Kidney (tissue), 14 donors: ENCODE results near the gene MAVS. TPM values are rescaled to one million over a fixed set of nuclear protein-coding genes. Genes with fewer than 3 reads are reported as not detected.

Source experiments
- DNase-seq, 5 donors: peaks; one replicate each; pipeline ENCODE4 v3.0.0-alpha.2; 2013 to 2020
- FAIRE-seq: peaks from 2 replicates; lab custom pipeline; 2012; peaks lifted over from hg19 to GRCh38; lab: Jason Lieb, UNC
- H3K27ac ChIP-seq, 2 donors: one replicate each; pipeline ENCODE4 v1.7.0; 2013; ENCODE audit warnings: low read depth in 2 of 2, low read length in 2 of 2, inconsistent platforms in 1 of 2
- H3K27me3 ChIP-seq: one replicate; pipeline ENCODE4 v1.7.1; 2013; ENCODE audit warnings: low read length, inconsistent platforms; ENCODE audit not compliant: control insufficient read depth, insufficient read depth
- H3K36me3 ChIP-seq, 3 donors: one replicate each; pipeline versions ENCODE4 v1.7.0 to v1.7.1; 2013; ENCODE audit warnings: low read length in 3 of 3, control low read depth in 1 of 3, inconsistent platforms in 1 of 3; ENCODE audit not compliant: insufficient read depth in 3 of 3, control insufficient read depth in 2 of 3
- H3K4me1 ChIP-seq, 3 donors: one replicate each; pipeline versions ENCODE4 v1.7.0 to v1.7.1; 2013; ENCODE audit warnings: low read length in 3 of 3, inconsistent platforms in 1 of 3, low read depth in 1 of 3; ENCODE audit not compliant: control insufficient read depth in 2 of 3, insufficient read depth in 2 of 3
- H3K4me3 ChIP-seq, 3 donors: one replicate each; pipeline versions ENCODE4 v1.7.0 to v1.8.1; 2013; ENCODE audit warnings: low read length in 3 of 3, control low read depth in 1 of 3, inconsistent platforms in 1 of 3
- H3K9ac ChIP-seq, 3 donors: one replicate each; pipeline versions ENCODE4 v1.7.0 to v1.7.1; 2013; ENCODE audit warnings: low read length in 3 of 3, control low read depth in 1 of 3, inconsistent platforms in 1 of 3
- H3K9me3 ChIP-seq, 3 donors: one replicate each; pipeline versions ENCODE4 v1.7.0 to v1.7.1; 2013; ENCODE audit warnings: low read length in 3 of 3, control low read depth in 1 of 3, inconsistent platforms in 1 of 3; ENCODE audit not compliant: control insufficient read depth in 2 of 3, insufficient read depth in 1 of 3
- CTCF ChIP-seq: IDR thresholded peaks from 3 replicates; pipeline ENCODE4 v1.5.1; 2012; ENCODE audit warnings: mild to moderate bottlenecking, moderate library complexity, borderline replicate concordance; ENCODE audit not compliant: insufficient read depth; ENCODE audit errors: extremely low read depth
- intact Hi-C: fragments of 100-400 bp; cut with DNase I; formaldehyde crosslinking; loops from one replicate; pipeline ENCODE4 v1.11.1; 2022
- polyA plus RNA-seq: library from polyadenylated mRNA; stranded (reverse); fragments of 350-450 nt; fragmentation: Illumina TruSeq; extraction: RNeasy Lipid Tissue Mini Kit (QIAGEN cat#74804); gene quantifications from one replicate; pipeline ENCODE4 v1.2.3, GENCODE V29; 2014; ENCODE audit warnings: low read depth, low replicate concordance; ENCODE audit not compliant: insufficient read depth
- total RNA-seq: library from RNA; stranded (reverse); fragmentation: NEBNext Ultra II Directional; extraction: Animal tissue kit (Norgen Biotek cat#: 25700); gene quantifications from one replicate; pipeline ENCODE4 v1.2.1, GENCODE V29; 2021
- donor health status: control.
- donor health status: control.
- donor health status: control.
- donor health status: control.
- donor health status: control.
- donor health status: DM: yes; HTN: yes; CAD: no.
- donor health status: Normal renal cell carcinoma (clear cell type).

MAVS gene
- total and polyA plus RNA-seq, 2 donors from 2014 or later: 10.0 to 46.8 TPM

GRCh38 chr20:3802524-3803239 is 44.0 kb upstream of the MAVS start:
- Histone ChIP-seq H3K4me3 (no peak overlapping the region), H3K27me3 (no peaks in the 10 kb centered on the region), H3K4me1 (peaks cover 3 to 26% (median 9%) of the 10 kb centered on the region in 3 donors), H3K9ac (no peak overlapping the region), H3K27ac (no peak overlapping the region), H3K36me3 (peaks cover 0 to 8% (median 0%) of the 10 kb centered on the region in 3 donors), H3K9me3 (no peaks in the 10 kb centered on the region)
- no peak for TF ChIP-seq CTCF
- FAIRE-seq (no peak), DNase-seq (no peak)
- intact Hi-C loops: no loop called here

GRCh38 chr20:3803289-3803688 is 43.3 kb upstream of the MAVS start:
- no peak for FAIRE-seq
- Histone ChIP-seq H3K27me3 (no peaks in the 10 kb centered on the region), H3K9ac (no peak overlapping the region), H3K4me1 (peaks cover 3 to 32% (median 15%) of the 10 kb centered on the region in 3 donors), H3K27ac (no peak overlapping the region), H3K36me3 (peaks cover 0 to 8% (median 0%) of the 10 kb centered on the region in 3 donors), H3K9me3 (no peaks in the 10 kb centered on the region), H3K4me3 (no peak overlapping the region)
- intact Hi-C loops: no loop called here
- no peak for TF ChIP-seq CTCF
- DNase-seq: no peak

GRCh38 chr20:3803854-3804253 is 42.8 kb upstream of the MAVS start:
- Histone ChIP-seq H3K36me3 (peaks cover 0 to 8% (median 0%) of the 10 kb centered on the region in 3 donors), H3K9ac (no peak overlapping the region), H3K4me1 (peaks cover 3 to 33% (median 17%) of the 10 kb centered on the region in 3 donors), H3K27ac (no peak overlapping the region), H3K27me3 (no peaks in the 10 kb centered on the region), H3K4me3 (no peak overlapping the region), H3K9me3 (no peaks in the 10 kb centered on the region)
- DNase-seq (no peak), FAIRE-seq (no peak)
- intact Hi-C loops: no loop called here
- no peak for TF ChIP-seq CTCF
